ENCODE results near the gene HCN2. TPM values are rescaled to one million over a fixed set of nuclear protein-coding genes. Genes with fewer than 3 reads are reported as not detected.

HCN2 gene
- total RNA-seq, 3 donors from 2014 or later, result under 0.01 to 0.44 TPM; not detected in 1

DNA sequence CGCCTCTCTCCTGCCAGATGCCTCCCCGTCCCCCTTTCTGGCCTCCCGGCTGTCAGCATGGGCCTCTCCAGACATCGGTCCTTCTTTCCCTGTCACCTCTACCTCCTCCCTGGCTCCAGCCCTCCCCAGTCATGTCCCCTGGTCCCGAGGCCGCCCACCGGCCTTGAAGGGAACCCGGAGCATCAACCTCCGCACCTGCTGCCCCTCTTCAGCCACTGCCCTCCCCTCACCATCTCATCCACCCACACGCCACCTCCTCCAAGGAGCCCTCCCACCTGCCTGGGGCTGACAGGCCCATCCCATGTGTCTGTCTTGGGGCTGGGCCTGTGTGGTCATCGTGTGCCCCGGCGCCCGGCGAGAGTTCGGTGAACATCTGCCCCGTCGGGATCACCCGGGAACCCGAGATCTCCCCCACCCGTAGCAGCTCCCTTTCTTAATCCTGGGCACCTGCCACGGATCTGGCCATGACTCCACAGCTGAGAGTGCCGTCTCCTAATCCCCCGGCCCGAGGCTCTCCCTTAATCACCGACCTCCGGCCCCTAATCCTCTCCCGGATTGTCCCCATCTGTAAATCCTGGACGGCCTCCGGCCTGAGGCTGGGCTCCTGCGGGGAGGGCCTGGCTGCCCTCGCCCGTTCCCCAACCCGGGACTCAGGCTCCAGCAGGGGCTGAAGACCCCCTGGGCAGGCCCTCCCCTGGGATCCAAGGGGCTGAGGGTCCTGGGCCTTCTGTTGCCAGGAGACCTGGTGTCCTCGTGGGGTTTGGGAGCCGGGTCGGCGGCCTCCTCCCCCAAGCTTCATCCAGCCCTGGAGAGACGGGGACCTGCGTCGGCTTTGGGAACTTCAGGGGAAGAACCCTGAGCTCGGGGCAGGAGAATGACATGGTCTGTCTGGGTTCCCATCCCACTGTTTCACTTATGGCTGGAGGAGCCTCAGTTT, 5.9 kb downstream of the HCN2 start:
- Histone ChIP-seq H3K27ac (no peak overlapping the region), H3K4me1 (peaks cover 0 to 1% of the 10 kb centered on the region in 2 donors), H3K36me3 (no peaks in the 10 kb centered on the region), H3K27me3 (peaks cover 14 to 48% of the 10 kb centered on the region in 2 donors), H3K9me3 (no peaks in the 10 kb centered on the region), H3K4me3 (no peak overlapping the region)
- intact Hi-C loops (cut with DNase I; ENCODE audit: low total_unique reads), result no loop called here
- TF ChIP-seq POLR2AphosphoS5 (IDR thresholded peaks at IDR 0.05) (no peak), POLR2A (IDR thresholded peaks at IDR 0.05) (no peak), CTCF (IDR thresholded peaks at IDR 0.05) (no peak)
- DNase-seq (ENCODE audit: low spot score in 2 of 2), result no peak

- H3K36me3 ChIP-seq, result no peaks in the 10 kb centered on the region
- H3K9me3 ChIP-seq, result no peaks in the 10 kb centered on the region
- H3K27me3 ChIP-seq, result peaks cover 7 to 41% of the 10 kb centered on the region in 2 donors
- no peak overlapping the region for H3K4me3 ChIP-seq
- no peaks in the 10 kb centered on the region for H3K4me1 ChIP-seq
- no peak overlapping the region for H3K27ac ChIP-seq
- intact Hi-C loops (cut with DNase I; ENCODE audit: low total_unique reads), result no loop called here
- TF ChIP-seq POLR2AphosphoS5 (IDR thresholded peaks at IDR 0.05) (no peak), POLR2A (IDR thresholded peaks at IDR 0.05) (no peak), CTCF (IDR thresholded peaks at IDR 0.05) (no peak)
- DNase-seq (ENCODE audit: low spot score in 2 of 2), result no peak
Measured at GRCh38 chr19:596263-596655, 6.6 kb downstream of the HCN2 start.

DNA sequence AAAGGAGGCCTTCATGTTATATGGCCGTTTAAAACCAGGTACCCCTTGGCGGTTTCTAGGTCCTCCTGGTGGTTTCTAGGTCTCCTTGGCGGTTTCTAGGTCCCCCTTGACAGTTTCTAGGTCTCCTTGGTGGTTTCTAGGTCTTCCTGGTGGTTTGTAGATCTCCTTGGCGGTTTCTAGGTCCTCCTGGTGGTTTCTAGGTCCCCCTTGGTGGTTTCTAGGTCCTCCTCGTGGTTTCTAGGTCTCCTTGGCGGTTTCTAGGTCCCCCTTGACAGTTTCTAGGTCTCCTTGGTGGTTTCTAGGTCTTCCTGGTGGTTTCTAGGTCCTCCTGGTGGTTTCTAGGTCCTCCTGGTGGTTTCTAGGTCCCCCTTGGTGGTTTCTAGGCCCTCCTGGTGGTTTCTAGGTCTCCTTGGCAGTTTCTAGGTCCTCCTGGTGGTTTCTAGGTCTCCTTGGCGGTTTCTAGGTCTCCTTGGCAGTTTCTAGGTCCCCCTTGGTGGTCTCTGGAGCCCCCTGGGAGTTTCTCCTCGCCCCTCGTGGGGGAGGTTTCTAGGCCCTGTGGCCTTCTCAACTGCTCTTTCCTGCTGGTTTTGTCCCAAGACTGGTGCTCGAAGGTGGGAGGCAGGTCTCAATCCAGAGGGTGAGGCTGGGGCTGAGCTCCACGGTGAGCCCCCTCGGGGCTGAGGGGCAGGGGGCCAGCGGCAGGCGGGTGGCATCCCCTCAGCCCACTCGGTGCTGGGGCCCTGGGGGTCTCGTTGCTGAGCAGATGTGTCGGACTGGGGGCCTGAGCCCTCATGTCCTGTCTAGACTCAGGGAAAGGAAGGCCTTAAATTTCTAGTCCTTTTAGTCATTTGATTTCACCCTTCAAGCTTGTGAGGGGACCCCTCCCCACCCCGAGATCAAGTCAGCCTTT, 8.0 kb downstream of the HCN2 start:
- no peak overlapping the region for H3K27ac ChIP-seq
- peaks cover 0 to 27% of the 10 kb centered on the region in 2 donors for H3K27me3 ChIP-seq
- no peak for DNase-seq (ENCODE audit: low spot score in 2 of 2)
- H3K4me3 ChIP-seq, result no peak overlapping the region
- no peak for TF ChIP-seq CTCF (IDR thresholded peaks at IDR 0.05)
- TF ChIP-seq POLR2AphosphoS5 (IDR thresholded peaks at IDR 0.05), result no peak
- no peak for TF ChIP-seq POLR2A (IDR thresholded peaks at IDR 0.05)
- peaks cover 0 to 5% of the 10 kb centered on the region in 2 donors for H3K9me3 ChIP-seq
- no peaks in the 10 kb centered on the region for H3K4me1 ChIP-seq
- H3K36me3 ChIP-seq, result no peaks in the 10 kb centered on the region
- intact Hi-C loops (cut with DNase I; ENCODE audit: low total_unique reads), result no loop called here

DNA sequence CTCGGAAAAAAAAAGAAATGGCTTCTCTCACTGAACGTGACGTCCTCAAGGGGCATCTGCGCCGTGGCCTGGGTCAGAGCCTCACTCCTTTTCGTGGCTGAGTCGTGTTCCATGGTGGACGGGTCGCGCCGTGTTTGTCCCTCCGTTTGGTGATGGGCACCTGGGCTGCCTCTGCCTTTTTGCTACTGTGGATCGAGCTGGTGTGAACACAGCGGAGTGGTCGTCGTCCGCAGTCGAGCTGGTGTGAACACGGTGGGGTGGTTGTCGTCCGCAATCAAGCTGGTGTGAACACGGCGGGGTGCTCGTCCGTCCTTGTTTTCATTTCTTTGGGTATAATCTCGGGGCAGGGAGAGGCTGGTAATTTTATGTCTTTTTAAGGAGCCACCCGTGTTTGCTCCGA, 11.6 kb downstream of the HCN2 start:
- Histone ChIP-seq H3K36me3 (no peaks in the 10 kb centered on the region), H3K27me3 (peaks cover 0 to 11% of the 10 kb centered on the region in 2 donors), H3K4me1 (no peaks in the 10 kb centered on the region), H3K9me3 (peaks cover 0 to 5% of the 10 kb centered on the region in 2 donors), H3K27ac (no peak overlapping the region), H3K4me3 (no peak overlapping the region)
- intact Hi-C loops (cut with DNase I; ENCODE audit: low total_unique reads), result no loop called here
- no peak for DNase-seq (ENCODE audit: low spot score in 2 of 2)
- TF ChIP-seq POLR2A (IDR thresholded peaks at IDR 0.05) (no peak), CTCF (IDR thresholded peaks at IDR 0.05) (no peak), POLR2AphosphoS5 (IDR thresholded peaks at IDR 0.05) (no peak)

Data from breast epithelium (tissue), 4 donors.